SK-N-SH treated with all-trans-retinoic acid at 6 μM for 48 hours (cell line): Measurements from ENCODE around the gene MYRF.

ENCODE experiments used
- ISL1 ChIP-seq: fragments of 250-450 bp; sonication (Bioruptor Pico); IDR thresholded peaks from 2 replicates; pipeline ENCODE4 v2.1.2; 2022; ENCODE audit warnings: mild to moderate bottlenecking, moderate library complexity
- RARB ChIP-seq: fragments of 250-450 bp; sonication (Bioruptor Pico); IDR thresholded peaks from 2 replicates; pipeline ENCODE4 v1.8.0; 2021; ENCODE audit warnings: mild to moderate bottlenecking, moderate library complexity
- TCF4 ChIP-seq: fragments of 250-450 bp; sonication (Bioruptor Pico); IDR thresholded peaks from 2 replicates; pipeline ENCODE4 v1.8.0; 2021; ENCODE audit warnings: mild to moderate bottlenecking, moderate library complexity, borderline replicate concordance
- TOX ChIP-seq: fragments of 250-450 bp; sonication (Bioruptor Pico); IDR thresholded peaks from 2 replicates; pipeline ENCODE4 v1.8.0; 2021; ENCODE audit warnings: mild to moderate bottlenecking, moderate library complexity, borderline replicate concordance
- ZNF8 ChIP-seq: fragments of 450-650 bp; formaldehyde crosslinking; IDR thresholded peaks from 2 replicates; pipeline ENCODE4 v1.5.0; 2020; ENCODE audit warnings: mild to moderate bottlenecking, moderate library complexity
- TF ChIP-seq, protein P1 (sequence below): fragments of 250-450 bp; sonication (Bioruptor Pico); IDR thresholded peaks from 2 replicates; pipeline ENCODE4 v1.8.0; 2020; ENCODE audit warnings: mild to moderate bottlenecking, moderate library complexity, borderline replicate concordance
- TF ChIP-seq, protein P2 (sequence below): fragments of 250-450 bp; sonication (Bioruptor Pico); IDR thresholded peaks from 2 replicates; pipeline ENCODE4 v1.8.0; 2021; ENCODE audit warnings: low read depth, mild to moderate bottlenecking, moderate library complexity, borderline replicate concordance

DNA sequence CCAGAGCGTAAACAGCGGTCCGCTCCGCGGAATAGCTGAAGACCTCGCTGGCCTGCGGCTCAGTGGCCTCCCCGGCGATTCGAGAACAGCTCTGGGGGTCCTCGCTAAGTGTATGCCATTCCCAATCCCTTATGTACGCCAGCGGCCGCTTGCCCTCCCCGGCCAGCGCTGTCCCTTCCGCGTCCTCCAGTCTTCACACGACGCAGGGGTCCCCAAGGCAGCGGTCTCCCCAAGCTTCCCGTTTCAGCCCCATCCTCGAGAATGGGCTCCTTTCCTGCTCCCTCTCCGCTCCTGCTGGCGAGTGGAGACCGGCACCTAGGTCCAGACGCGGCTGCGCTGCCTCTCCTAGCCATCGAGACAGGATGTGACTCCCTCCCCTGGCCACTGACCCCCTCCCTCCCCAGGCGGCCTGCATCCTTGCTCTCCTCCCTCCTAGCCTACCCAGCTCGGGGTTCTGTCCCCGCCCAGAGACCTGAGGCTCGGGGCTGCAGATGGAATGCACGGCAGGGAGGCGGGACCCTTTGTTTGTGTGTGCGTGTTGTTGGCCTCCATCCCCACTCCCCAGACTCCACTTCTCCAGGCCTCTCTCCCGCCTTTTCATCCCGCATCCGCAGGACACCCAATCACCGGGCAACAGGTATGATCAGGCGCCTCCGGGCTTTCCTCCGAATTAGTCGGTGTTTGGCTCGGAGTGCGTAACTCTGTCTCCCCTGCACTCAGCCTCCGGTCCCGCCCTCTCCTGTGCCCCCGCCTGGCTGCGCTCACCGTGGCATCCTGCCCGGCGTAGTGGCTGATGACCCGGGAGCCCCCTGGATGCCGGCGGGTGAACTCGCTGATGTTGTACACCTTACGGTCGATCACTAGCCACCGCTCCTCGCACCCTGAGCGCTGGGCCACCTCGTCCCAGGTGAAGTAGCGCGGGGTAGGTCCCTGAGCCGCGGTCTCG, 63.6 kb downstream of the MYRF start:
- TF ChIP-seq, protein P1, sequence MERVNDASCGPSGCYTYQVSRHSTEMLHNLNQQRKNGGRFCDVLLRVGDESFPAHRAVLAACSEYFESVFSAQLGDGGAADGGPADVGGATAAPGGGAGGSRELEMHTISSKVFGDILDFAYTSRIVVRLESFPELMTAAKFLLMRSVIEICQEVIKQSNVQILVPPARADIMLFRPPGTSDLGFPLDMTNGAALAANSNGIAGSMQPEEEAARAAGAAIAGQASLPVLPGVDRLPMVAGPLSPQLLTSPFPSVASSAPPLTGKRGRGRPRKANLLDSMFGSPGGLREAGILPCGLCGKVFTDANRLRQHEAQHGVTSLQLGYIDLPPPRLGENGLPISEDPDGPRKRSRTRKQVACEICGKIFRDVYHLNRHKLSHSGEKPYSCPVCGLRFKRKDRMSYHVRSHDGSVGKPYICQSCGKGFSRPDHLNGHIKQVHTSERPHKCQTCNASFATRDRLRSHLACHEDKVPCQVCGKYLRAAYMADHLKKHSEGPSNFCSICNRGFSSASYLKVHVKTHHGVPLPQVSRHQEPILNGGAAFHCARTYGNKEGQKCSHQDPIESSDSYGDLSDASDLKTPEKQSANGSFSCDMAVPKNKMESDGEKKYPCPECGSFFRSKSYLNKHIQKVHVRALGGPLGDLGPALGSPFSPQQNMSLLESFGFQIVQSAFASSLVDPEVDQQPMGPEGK (CRISPR knock-in tag) = no peak; the same call in 1 of the 2 replicates
- TF ChIP-seq TOX (no peak), TCF4 (CRISPR knock-in tag) (no peak), RARB (no peak), ZNF8 (CRISPR knock-in tag) (no peak), ISL1 (no peak)
- TF ChIP-seq, protein P2, sequence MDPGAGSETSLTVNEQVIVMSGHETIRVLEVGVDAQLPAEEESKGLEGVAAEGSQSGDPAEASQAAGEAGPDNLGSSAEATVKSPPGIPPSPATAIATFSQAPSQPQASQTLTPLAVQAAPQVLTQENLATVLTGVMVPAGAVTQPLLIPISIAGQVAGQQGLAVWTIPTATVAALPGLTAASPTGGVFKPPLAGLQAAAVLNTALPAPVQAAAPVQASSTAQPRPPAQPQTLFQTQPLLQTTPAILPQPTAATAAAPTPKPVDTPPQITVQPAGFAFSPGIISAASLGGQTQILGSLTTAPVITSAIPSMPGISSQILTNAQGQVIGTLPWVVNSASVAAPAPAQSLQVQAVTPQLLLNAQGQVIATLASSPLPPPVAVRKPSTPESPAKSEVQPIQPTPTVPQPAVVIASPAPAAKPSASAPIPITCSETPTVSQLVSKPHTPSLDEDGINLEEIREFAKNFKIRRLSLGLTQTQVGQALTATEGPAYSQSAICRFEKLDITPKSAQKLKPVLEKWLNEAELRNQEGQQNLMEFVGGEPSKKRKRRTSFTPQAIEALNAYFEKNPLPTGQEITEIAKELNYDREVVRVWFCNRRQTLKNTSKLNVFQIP (CRISPR knock-in tag) = no peak
